Measurements from ENCODE around the gene FRMD4A. TPM values are rescaled to one million over a fixed set of nuclear protein-coding genes. Genes with fewer than 3 reads are reported as not detected.
"Not testable (repeated sequence)": the region's sequence is repeated elsewhere in the genome, so short reads cannot be mapped to it uniquely, and the experiment has no call there.

The FRMD4A gene
- total RNA-seq, 1 donor from 2014 or later: 0.32 TPM

DNA sequence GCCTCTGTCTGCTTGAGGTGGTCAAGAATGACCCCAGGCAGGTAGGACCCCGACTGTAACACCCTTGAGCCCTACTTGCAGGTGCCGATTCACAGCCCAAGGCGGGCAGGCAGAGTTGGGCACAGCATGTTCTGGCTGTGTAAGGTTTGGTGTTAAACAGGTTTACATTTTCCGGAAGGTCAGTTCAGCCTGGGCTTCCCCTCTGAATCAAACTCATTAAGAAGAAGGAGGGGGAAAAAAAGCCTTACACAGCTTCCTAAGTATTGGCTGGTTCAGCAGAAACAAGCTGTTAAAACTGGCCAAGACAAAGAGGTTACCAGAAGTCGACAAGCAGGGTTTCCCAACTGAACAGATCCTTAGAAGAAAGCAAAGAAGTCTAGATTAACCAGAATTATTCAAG, 611.3 kb downstream of the FRMD4A start:
- DNase-seq (ENCODE audit: low spot score): no peak
- Mint-ChIP-seq H3K4me3 (ENCODE audit: low read depth) (no peak overlapping the region), H3K36me3 (ENCODE audit: low read depth) (no peaks in the 10 kb centered on the region), H3K27ac (no peak overlapping the region), H3K9me3 (peaks cover 5% of the 10 kb centered on the region), H3K27me3 (ENCODE audit: low read depth) (peaks cover 10% of the 10 kb centered on the region), H3K4me1 (ENCODE audit: low read depth) (peaks cover 7% of the 10 kb centered on the region)
- intact Hi-C loops (cut with micrococcal nuclease): no loop called here

DNA sequence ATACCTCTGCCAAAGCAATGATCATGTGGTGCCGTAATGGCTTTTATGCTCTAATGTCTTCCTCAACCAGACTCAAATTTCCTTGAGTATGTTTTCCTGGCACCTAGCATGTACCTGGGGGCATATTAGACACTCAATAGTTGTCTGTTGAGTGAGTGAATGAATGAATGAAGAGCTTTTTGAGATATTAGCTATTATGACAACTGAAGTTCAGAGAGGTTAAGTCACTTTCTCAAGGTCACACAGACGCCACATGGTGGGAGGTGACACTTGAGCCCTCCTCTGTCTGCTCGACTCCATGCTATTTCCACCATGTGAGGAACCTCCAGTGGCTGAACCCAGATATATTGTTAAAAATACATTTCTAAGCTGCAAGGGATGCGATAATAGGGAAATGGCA, 611.9 kb downstream of the FRMD4A start:
- no peak overlapping the region for H3K4me3 Mint-ChIP-seq (ENCODE audit: low read depth)
- H3K4me1 Mint-ChIP-seq (ENCODE audit: low read depth): peaks cover 7% of the 10 kb centered on the region
- intact Hi-C loops (cut with micrococcal nuclease): no loop called here
- no peak overlapping the region for H3K27ac Mint-ChIP-seq
- H3K27me3 Mint-ChIP-seq (ENCODE audit: low read depth): peaks cover 10% of the 10 kb centered on the region
- no peaks in the 10 kb centered on the region for H3K36me3 Mint-ChIP-seq (ENCODE audit: low read depth)
- H3K9me3 Mint-ChIP-seq: peaks cover 5% of the 10 kb centered on the region
- no peak for DNase-seq (ENCODE audit: low spot score)

DNA sequence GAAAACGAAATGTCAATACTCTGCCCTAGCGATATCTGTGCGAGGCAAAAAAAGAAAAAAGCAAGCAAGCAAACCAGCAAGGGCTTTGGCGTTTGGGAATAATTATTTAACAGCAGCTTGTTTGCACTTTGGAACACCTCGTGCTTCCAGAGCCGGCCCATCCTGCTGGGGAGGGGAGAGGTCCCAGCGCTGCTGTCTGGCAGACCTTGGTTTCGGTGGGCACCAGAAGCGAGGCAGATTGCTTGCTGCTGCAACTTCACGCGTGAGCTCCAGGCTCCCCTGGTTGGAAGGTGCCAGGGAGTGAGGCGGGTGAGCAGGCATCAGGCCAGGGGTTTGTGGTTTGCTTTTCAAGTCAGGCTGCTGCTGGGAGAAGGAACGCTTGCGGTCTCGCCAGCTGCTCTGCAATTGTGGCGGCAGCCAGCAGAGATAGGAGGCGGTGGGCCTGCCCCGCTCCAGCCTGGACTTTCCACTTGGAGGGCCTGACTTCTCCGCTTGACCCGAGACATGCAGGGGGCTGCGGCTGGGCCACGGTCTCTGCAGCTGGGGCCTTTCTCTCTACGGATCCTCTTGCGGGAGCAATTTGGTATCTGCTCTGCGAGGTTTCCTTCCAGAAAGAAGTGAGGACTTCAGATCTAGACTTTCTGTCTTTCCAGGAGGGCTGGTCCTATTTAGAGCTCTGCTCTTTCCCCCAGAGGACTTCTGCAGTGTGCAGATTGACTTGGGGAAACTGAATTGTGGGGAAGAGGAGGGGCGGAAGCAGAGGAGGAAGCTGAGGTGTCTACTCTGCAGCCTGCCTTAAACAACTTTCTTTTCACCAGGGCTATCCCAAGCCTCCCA, 612.6 kb downstream of the FRMD4A start:
- intact Hi-C loops (cut with micrococcal nuclease): no loop called here
- H3K27me3 Mint-ChIP-seq (ENCODE audit: low read depth): peaks cover 10% of the 10 kb centered on the region
- no peak overlapping the region for H3K27ac Mint-ChIP-seq
- H3K9me3 Mint-ChIP-seq: peaks cover 5% of the 10 kb centered on the region
- H3K4me3 Mint-ChIP-seq (ENCODE audit: low read depth): peak overlapping the region; percentile 30
- DNase-seq (ENCODE audit: low spot score): peak; percentile 10
- H3K36me3 Mint-ChIP-seq (ENCODE audit: low read depth): no peaks in the 10 kb centered on the region
- H3K4me1 Mint-ChIP-seq (ENCODE audit: low read depth): peaks cover 7% of the 10 kb centered on the region

DNA sequence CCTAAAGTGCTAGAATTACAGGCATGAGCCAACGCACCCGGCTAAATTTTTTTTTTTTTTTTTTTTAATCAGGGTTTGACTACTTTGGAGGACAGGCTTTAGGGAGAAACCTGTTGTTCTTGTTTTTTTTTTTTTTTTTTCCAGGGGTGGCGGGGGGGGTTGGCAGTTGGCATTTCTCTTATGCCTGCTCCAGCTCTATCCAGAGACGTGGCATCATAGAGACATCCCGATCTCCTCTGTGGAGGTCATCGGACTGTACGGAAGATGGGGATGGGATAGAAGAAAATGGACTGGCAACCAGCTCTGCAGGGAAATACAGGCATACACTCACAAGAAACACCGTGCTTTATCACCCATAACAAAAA, 613.2 kb downstream of the FRMD4A start:
- DNase-seq (ENCODE audit: low spot score): no peak
- Mint-ChIP-seq H3K36me3 (ENCODE audit: low read depth) (no peaks in the 10 kb centered on the region), H3K4me3 (ENCODE audit: low read depth) (no peak overlapping the region), H3K27ac (no peak overlapping the region), H3K9me3 (peaks cover 5% of the 10 kb centered on the region), H3K4me1 (ENCODE audit: low read depth) (peaks cover 11% of the 10 kb centered on the region), H3K27me3 (ENCODE audit: low read depth) (peaks cover 10% of the 10 kb centered on the region)
- intact Hi-C loops (cut with micrococcal nuclease): no loop called here

DNA sequence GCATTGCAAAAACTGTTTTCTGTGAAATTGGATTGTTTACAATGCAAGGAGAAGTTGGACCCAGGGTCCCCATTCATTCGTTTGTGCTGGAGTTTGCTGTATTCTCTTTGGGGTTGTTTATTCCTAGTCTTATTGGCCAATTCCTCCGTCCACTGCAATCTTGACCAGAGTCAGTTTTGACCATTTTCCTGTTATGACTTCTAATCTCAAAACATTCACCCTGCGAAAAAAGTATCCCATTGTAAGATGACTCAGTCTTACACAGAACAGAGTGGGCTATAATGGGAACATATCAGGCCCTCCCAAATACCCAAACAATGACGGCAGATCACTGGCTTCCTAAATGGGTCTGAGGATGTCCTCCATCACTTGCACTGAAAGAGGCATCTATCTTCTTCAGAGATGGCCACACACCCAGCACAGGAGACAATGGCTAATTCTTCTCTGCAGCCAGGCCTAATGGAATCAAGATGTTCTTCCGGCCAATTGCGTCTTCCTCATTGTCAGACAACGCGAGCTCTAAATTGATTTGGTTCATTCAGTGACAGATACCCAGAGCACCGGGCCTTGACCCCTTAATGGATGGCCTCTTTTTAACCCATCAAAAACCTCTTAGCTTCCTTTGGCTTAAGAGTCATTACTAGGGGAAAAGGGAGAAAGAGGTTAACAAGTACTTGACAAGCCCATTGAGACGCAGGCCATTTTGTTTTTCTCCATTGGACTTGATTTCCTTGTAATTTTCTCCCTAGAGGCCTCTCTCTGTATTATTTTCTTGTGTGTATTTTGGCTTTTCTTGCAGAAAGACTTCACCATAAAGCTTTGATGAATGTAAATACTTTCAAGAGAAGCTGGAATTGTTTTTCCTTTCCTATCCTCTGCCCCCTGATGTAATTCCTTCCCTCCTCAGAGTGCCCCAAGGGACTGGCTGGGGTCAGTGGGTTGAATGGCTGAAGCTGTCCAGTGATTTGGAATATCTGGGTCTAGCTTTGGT, 614.3 kb downstream of the FRMD4A start:
- intact Hi-C loops (cut with micrococcal nuclease): no loop called here
- Mint-ChIP-seq H3K27ac (no peak overlapping the region), H3K9me3 (peaks cover 5% of the 10 kb centered on the region), H3K27me3 (ENCODE audit: low read depth) (peaks cover 10% of the 10 kb centered on the region), H3K4me1 (ENCODE audit: low read depth) (peaks cover 11% of the 10 kb centered on the region), H3K36me3 (ENCODE audit: low read depth) (no peaks in the 10 kb centered on the region), H3K4me3 (ENCODE audit: low read depth) (no peak overlapping the region)
- no peak for DNase-seq (ENCODE audit: low spot score)

DNA sequence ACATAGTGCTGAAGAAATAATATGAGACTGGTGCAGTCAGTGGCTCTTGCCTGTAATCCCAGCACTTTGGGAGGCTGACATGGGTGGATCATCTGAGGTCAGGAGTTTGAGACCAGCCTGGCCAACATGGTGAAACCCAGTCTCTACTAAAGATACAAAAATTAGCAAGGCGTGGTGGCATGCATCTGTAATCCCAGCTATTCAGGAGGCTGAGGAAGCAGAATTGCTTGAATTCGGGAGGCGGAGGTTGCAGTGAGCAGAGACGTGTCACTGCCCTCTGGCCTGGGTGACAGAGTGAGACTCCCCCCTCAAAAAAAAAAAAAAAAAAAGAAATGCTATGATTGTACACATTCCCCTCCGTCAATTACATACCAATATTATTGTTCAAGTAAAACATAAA, 615.1 kb downstream of the FRMD4A start:
- H3K27ac Mint-ChIP-seq; H3K36me3 Mint-ChIP-seq (ENCODE audit: low read depth); H3K4me3 Mint-ChIP-seq (ENCODE audit: low read depth); DNase-seq (ENCODE audit: low spot score); intact Hi-C loops (cut with micrococcal nuclease); H3K9me3 Mint-ChIP-seq: not testable (repeated sequence)
- H3K27me3 Mint-ChIP-seq (ENCODE audit: low read depth): peaks cover 10% of the 10 kb centered on the region
- H3K4me1 Mint-ChIP-seq (ENCODE audit: low read depth): peaks cover 11% of the 10 kb centered on the region

DNA sequence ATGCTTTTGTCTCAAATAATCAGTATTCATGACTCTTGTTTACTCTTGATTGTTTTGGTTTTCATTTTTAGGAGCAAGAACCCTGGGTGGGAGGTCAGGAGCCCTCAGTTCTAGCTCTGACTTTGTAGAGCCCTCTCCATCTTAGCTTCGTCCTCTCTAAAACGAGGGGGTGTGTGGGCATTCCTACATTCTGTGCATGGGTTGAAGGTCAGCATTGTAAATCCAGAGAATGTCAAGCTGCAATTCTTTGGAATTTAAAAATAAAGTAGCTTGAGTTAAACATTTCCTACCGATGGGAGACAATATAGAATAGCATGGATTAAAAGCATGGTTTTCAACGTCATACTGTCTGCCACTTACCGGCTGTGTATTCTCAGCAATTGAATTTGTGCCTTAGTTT, 615.6 kb downstream of the FRMD4A start:
- DNase-seq (ENCODE audit: low spot score): no peak

DNA sequence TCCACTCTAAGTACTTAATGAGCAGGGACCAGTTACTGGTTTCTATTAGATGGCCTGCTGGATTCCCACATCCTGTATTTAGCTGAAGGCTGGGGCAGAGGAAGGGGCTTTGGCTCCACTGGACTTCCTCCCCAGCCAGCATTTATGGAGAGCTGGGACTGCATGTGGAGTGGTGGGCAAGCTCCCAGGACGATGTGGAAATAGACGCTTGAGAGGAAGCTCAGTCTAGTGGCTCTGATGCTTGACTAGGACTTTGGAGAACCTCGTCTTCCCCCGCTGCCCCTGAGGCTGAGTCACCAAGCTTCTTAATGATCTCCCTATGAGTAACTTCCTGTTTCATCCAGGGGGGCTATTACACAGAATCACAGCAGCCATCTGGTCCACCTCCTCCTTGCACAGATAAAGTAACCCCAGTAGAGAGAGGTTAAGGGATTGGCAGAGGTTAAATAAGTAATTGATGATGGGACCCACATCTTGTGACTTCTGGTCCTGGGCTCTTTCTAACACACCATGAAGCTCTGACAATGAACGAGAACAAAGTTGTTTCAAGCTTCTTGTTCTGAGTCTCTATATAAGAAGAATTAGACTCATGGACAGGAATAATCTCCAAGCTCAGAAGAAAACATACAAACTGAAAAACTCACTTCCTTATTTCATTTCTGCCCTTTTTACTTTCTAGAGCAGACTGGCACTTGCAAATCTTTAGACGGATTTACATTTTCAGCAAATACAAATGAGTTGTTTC, 617.7 kb downstream of the FRMD4A start:
- Mint-ChIP-seq H3K4me3 (ENCODE audit: low read depth) (no peak overlapping the region), H3K27me3 (ENCODE audit: low read depth) (peaks cover 9% of the 10 kb centered on the region), H3K36me3 (ENCODE audit: low read depth) (no peaks in the 10 kb centered on the region), H3K27ac (no peak overlapping the region), H3K4me1 (ENCODE audit: low read depth) (peaks cover 8% of the 10 kb centered on the region), H3K9me3 (no peaks in the 10 kb centered on the region)
- intact Hi-C loops (cut with micrococcal nuclease): no loop called here
- DNase-seq (ENCODE audit: low spot score): no peak

More for the DNA sequence above, 615.6 kb downstream of the FRMD4A start:
- Mint-ChIP-seq H3K4me1 (ENCODE audit: low read depth) (peaks cover 11% of the 10 kb centered on the region), H3K27me3 (ENCODE audit: low read depth) (peaks cover 10% of the 10 kb centered on the region), H3K4me3 (ENCODE audit: low read depth) (no peak overlapping the region), H3K9me3 (no peaks in the 10 kb centered on the region), H3K36me3 (ENCODE audit: low read depth) (no peaks in the 10 kb centered on the region), H3K27ac (no peak overlapping the region)
- intact Hi-C loops (cut with micrococcal nuclease): no loop called here

DNA sequence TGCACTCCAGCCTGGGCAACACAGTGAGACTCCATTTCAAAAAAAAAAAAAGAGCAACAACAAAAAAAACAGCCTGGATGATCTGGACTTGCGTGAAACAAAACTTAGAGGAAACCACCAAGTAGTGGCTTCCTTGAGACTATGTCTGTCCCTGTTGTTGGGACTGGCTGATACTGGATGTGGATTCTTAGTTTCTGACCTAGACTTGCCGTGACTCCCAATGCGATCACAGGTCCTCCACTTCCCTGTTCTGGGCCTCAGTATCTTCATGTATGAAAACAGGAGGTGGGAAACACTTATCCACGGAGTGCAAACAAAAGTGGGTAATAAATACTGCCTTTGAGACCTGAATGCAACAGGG, 618.3 kb downstream of the FRMD4A start:
- no peaks in the 10 kb centered on the region for H3K36me3 Mint-ChIP-seq (ENCODE audit: low read depth)
- H3K4me3 Mint-ChIP-seq (ENCODE audit: low read depth): no peak overlapping the region
- no peak for DNase-seq (ENCODE audit: low spot score)
- H3K9me3 Mint-ChIP-seq: no peaks in the 10 kb centered on the region
- intact Hi-C loops (cut with micrococcal nuclease): no loop called here
- H3K4me1 Mint-ChIP-seq (ENCODE audit: low read depth): peaks cover 4% of the 10 kb centered on the region
- H3K27me3 Mint-ChIP-seq (ENCODE audit: low read depth): peaks cover 9% of the 10 kb centered on the region
- H3K27ac Mint-ChIP-seq: no peak overlapping the region

DNA sequence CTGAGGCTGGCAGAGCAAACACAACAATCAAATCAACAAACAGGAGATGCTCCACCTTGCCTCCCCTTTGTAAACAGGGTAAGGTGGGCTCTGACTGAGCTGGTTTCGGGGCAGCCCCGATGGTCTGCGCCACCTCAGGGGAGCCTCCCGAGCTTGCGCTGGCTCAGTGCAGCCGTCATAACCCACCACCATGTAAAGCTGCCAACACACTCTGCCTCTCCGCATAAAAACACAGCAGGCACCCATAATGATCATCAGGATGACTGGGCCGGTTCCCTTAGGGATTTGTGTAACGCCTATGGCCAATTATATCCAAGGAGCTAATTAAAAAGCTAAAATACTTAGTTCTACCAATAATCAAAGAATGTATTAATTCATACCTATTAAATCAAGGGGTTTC, 619.4 kb downstream of the FRMD4A start:
- Mint-ChIP-seq H3K36me3 (ENCODE audit: low read depth) (no peaks in the 10 kb centered on the region), H3K27ac (no peak overlapping the region), H3K9me3 (no peaks in the 10 kb centered on the region), H3K4me3 (ENCODE audit: low read depth) (no peak overlapping the region), H3K27me3 (ENCODE audit: low read depth) (peaks cover 16% of the 10 kb centered on the region), H3K4me1 (ENCODE audit: low read depth) (peaks cover 9% of the 10 kb centered on the region)
- intact Hi-C loops (cut with micrococcal nuclease): no loop called here
- no peak for DNase-seq (ENCODE audit: low spot score)

DNA sequence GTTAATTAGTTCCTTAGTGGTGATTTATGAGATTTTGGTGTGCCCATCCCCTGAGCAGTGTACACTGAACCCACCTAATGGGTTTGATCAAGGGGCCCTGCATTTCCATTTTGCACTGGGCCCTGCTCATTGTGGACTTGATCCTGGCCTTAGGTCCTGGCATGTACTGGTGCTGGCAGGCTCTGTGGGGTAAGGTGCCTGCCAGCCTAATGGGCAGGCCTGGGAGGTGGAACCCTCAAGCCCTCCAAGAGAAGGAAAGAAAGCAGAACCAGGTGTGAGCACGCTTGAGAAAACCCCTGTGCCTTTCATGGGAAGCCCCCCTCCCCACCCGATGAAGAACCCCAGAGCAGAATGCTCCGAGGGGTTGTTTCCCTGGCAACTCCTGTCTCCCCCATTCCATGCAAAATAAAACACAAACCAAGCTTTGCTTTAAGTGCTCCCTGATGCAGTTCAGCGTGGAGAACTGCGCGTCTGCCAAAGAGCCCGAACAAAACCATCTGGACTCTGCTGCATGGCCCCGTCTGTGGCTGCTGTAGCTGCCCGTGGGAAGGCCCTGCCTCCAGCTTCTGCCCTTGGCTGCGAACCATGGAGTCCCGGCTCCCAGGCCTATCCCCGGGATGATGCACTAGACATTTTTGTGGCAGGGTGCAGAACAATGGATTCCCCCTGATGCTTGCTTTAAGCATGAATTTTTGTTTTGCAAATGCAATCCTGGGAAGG, 620.6 kb downstream of the FRMD4A start:
- intact Hi-C loops (cut with micrococcal nuclease): no loop called here
- no peaks in the 10 kb centered on the region for H3K9me3 Mint-ChIP-seq
- H3K4me3 Mint-ChIP-seq (ENCODE audit: low read depth): no peak overlapping the region
- DNase-seq (ENCODE audit: low spot score): no peak
- H3K27ac Mint-ChIP-seq: no peak overlapping the region
- peaks cover 19% of the 10 kb centered on the region for H3K27me3 Mint-ChIP-seq (ENCODE audit: low read depth)
- no peaks in the 10 kb centered on the region for H3K36me3 Mint-ChIP-seq (ENCODE audit: low read depth)
- peaks cover 9% of the 10 kb centered on the region for H3K4me1 Mint-ChIP-seq (ENCODE audit: low read depth)
